NCI-H187 (cell line): ENCODE data around the gene TGM5.

Experiments used
- DNase-seq, 2 experiments: peaks; one replicate each; lab custom pipeline; 2025; lab: John Stamatoyannopoulos, UW

TGM5 gene

DNA sequence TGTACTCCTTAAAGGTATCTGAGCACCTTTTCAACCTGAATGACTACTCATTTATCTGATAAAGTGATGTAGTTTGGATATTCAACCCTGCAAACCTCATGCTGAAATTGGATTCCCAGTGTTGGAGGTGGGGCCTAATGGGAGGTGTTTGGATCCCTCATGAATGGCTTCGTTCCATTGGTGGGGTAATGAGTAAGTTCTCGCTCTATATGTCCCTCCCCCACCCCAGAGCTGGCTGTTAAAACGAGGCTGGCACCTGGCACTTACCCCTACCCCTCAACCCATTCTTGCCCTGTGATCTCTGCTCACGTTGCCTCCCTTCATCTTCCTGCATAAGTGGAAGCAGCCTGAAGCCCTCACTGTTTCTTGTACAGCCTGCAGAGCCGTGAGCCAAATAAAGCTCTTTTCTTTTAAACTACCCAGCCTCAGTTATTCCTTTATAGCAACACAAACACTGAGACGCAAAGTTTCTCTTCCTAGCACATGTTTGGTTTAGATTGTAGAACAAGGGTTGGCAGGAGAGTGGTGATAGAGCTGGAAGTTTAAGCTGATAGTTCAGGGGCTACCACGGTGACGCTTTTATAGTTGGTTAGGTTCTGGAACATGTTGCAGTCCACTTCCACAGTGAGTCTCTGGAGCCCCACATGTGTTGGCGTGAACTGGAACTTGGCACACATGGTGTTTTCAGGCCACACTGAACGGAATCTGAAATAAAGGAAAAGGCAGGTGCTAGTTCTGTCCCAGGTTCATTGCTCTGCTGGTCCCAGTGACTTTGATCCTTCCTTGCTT is 69.8 kb downstream of the TGM5 start:
- DNase-seq: no peak

DNA sequence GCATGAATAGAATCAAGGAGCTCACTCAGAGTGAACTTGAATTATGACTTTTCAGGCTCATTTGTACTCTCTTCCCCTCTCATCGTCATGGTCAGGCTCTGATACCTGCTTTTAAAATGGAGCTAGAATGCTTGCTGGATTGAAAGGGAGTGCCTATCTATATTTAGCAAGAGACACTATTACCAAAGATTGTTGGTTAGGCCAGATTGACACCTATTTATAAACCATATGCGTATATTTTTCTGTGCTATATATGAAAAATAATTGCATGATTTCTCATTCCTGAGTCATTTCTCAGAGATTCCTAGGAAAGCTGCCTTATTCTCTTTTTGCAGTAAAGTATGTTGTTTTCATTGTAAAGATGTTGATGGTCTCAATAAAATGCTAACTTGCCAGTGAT is 71.9 kb downstream of the TGM5 start:
- no peak for DNase-seq

DNA sequence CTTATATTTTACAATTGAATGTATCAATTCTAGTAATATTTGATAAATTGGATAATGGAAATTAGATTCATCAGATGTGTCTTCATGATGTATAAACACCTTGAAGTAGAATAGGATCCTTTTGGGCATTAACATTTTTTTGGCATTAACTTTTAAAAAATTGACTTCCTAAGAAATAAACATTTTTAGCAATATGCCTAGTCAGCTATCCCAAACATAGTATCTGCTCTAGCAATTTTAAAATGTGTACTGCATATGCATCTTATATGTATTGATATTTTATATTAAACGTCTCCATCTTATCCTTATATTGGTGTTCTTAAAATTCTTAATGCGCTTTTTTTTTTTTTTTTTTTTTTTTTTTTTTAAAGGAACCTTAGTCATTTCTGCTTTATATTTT is 73.0 kb downstream of the TGM5 start:
- DNase-seq: no peak

DNA sequence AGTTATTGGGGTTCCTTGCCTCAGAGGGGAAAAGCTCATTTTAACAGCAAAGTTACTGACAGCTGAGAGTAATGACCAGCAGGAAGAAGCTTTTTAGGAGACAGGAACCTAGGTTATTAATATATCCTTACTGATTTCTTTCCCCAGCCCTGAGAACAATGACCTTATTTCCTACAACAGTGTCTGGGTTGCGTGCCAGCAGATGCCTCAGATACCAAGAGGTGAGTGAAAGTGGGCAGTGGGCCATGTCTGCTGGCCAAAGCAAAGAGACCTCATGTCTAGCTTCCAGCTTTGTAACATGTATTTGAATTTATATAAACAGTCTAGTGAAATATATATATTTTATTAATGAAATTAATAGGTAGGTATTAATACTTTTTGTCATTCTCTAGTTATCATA is 76.5 kb downstream of the TGM5 start:
- no peak for DNase-seq

DNA sequence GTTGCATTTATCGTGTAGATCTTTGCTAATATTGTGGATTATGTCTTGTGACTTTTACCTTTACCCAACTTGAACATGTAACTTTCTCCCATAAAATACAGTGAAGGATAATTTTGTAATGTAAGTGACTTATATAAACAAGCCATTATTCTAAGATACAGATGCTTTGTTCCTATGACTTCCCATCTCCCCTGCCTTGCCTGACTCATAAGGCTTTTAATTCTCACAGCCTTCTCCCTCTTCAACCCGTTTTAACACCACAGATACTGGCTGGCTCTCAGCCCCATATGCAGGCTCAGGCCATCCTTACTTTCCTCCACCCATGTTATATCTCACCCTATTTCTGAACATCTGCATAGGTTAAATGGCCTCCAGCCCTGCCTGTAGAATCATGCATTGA is 77.4 kb downstream of the TGM5 start:
- DNase-seq: no peak

DNA sequence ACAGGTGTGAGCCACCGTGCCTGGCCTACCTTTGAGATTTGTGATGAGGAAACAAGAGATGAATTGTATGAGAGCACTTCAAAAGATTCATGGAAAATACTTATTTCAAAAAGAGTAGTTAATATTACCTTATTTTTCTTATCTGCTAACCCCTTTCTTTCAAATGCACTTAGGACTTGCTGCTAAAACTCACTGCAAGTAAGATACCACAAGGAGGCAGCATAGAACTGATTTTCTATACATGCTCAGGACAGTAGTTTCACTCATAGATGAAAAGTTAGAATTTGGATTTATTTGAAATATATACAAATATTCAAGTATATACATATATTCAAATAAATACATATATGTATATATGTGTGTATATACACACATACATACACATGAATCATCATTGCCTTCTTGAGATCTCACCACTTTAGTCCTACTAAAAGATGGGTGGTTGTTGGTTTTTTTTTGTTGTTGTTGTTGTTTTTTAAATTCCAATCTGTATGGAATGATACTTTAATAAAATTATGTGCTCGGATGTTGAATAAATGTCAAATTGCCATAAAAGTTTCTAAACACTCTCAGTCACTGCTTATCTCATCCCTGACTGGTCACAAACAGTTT is 79.1 kb downstream of the TGM5 start:
- no peak for DNase-seq

DNA sequence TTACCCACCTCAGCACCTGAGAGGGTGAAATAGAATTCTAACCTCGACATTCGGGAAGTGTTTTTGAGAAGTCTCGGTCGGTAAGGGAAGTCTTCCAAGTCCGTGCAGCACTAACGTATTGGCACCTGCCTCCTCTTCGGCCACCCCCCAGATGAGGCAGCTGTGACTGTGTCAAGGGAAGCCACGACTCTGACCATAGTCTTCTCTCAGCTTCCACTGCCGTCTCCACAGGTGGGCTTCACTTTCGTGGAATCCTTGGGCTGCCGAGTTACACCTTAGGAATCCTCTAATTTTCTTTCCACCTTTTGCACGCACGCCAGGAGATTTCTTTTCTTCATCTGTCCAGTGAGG is 80.8 kb downstream of the TGM5 start:
- no peak for DNase-seq

DNA sequence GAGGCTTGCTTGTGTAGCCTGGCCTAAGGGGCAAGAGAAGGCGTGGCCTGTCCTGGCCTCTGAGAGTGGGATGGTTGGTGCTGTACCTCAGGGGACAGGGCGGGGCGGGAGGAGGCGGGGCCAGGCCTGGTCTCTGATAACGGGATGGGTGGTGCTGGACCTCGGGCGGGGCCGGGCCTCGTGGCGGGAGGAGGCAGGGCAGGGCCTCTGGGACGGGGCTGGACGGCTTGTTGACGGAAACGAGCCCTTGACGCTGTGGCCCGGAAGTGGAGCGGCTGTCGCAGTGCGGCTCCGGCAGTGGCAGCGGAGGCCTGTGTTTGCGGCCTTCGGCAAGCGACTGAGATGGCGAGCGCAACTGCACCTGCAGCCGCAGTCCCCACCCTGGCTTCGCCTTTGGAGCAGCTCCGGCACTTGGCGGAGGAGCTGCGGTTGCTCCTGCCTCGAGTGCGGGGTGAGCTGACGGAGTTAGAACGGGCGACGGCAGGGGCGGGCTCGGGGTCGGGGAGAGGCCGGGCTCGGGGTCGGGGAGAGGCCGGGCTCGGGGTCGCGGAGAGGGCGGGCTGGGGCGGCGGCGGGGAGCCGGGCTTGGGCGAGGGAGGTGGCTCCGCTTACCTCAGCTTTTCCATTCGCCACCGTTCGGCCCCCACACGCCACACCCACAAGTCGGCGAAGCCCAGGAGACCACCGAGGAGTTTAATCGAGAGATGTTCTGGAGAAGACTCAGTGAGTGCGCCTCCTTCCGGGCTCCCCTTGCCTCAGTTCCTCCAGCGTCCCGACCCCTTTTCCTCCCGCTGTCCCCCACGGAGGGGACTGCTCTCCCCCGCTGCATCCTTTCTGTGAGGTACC is 81.3 kb downstream of the TGM5 start, which contains the start of gene CCNDBP1:
TSS of gene CCNDBP1 (plus strand) at position 247 of the 846 bp plus-strand sequence. CDS start at position 343, 96 bp downstream.
- peak; percentile 44 to 66 for DNase-seq

DNA sequence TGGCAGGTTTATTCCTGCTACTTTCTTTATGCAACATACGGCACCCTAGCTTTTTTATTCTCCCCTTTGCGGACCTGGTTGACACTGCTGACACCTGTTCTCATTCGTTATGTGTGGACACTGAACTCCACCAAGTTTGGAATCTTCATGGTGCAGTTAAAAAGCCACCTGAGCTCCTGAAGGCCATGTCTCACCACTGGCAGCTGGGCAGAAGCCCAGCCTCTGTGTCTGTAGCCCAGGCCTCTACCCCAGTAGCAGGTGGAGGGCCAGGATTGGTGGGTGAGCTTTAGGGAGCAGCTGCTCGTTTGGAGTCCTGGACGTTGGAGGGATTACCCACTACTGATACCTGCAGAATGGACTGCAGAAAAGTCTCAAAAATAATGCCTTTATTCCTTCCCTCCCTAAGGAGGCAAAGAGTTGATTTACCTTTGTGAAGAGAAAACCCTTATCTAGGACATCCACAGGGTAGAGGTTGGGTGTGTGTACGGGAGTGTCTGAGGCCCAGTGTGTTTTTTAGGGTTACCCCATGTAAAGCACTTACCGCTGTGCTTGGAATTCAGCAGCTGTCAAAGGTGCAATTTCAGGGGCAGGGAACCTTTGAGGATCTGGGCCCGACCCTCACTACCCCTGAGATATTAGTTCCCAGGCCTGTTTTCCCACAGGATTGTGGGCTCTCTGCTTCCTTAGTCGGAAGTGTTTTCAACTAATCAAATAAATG is 82.2 kb downstream of the TGM5 start:
- no peak for DNase-seq

DNA sequence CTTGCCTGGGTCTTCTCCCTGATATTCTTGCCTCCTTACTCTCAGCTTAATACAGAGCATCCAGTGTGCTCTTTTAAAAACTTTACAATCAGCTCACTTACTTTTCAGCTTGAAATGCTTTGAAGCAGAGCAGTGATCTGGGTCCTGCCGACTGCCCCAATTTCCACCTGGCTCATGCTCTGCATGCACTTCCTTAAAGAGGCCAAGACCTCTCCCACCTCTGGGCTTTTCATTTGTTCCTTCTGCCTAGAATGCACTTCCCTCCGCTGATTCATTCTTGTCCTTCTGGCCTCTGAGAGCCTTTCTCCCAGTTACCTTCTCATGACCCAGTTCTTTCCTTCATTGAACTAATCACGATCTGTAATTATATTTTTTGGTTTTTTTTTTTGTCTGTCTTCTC is 83.5 kb downstream of the TGM5 start:
- DNase-seq: no peak
